ENCODE measurements around the gene RNF133.

DNA sequence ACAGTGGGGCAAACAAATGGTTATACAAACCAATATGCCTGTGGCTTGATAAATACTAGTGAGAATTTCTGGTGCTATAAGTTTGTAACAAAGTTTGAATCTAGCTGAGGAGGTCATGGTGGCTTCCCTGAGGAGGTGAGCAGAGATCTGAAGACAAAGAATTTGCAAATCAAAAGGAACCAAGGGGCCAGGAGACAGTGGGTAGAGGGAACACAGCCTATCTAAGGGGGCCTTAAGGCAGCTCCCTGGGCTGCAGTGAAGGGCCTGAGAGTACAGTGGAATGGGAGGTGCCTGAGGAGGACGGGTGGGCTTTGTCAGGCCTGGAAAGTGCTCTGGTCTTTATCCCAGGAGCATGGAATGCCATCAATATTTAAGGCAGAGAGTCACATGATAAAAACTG is 21.8 kb downstream of the RNF133 start:
- TF ChIP-seq, protein P1, sequence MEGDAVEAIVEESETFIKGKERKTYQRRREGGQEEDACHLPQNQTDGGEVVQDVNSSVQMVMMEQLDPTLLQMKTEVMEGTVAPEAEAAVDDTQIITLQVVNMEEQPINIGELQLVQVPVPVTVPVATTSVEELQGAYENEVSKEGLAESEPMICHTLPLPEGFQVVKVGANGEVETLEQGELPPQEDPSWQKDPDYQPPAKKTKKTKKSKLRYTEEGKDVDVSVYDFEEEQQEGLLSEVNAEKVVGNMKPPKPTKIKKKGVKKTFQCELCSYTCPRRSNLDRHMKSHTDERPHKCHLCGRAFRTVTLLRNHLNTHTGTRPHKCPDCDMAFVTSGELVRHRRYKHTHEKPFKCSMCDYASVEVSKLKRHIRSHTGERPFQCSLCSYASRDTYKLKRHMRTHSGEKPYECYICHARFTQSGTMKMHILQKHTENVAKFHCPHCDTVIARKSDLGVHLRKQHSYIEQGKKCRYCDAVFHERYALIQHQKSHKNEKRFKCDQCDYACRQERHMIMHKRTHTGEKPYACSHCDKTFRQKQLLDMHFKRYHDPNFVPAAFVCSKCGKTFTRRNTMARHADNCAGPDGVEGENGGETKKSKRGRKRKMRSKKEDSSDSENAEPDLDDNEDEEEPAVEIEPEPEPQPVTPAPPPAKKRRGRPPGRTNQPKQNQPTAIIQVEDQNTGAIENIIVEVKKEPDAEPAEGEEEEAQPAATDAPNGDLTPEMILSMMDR (IDR thresholded peaks at IDR 0.05; ENCODE audit: borderline replicate concordance, extremely low read depth, low read length, poor library complexity, severe bottlenecking) = no peak
- no peak for TF ChIP-seq EZH2 (IDR thresholded peaks at IDR 0.05; ENCODE audit: borderline replicate concordance, low read depth, low read length, severe bottlenecking)

Measured in DND-41 (cell line).